Activated CD4-positive, alpha-beta T cell treated with anti-CD3 and anti-CD28 coated beads for 4 hours (primary cell): ENCODE data around the gene UGT1A4.

ENCODE experiments used
- DNase-seq, 2 donors: peaks; one replicate each; pipeline ENCODE4 v3.0.0-alpha.2; 2020

The UGT1A4 gene

DNA sequence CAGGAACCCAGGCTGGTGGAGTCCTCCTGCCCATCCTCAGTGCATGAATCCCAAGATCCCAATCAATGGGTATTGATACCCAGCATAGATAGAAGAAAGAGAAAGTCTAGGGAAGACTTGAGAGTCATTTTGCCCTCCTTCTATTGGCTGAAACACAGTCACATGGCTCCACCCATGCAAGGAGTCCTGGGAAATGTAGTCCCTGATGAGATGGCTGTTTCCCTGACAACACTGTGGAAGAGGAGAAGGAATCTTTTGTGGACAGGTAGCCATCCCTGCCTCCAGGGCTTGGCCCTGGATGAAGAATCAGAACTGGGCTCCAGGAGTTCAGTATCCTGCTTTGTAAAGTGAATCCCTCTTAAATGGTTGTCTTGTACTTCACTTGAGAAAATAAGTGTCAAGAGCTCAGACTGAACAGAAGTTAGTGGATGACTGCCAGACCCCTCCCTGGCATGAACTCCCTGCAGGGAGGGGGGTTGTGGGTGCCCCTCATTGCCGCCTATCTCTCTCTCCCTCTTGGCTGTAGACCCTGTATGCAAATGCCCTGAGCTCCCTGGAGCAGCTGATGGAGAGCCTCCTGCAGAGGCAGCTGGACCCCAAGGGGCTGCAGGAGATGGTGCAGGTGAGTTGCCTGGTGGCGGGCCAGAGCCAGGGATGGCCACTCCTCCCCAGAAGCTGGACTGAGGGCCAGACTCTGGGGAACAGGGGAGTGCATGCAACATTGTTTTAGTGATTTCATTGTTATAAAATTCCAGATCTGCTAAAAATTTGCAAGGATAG lies 95.7 kb downstream of the UGT1A4 start:
- DNase-seq: no peak

DNA sequence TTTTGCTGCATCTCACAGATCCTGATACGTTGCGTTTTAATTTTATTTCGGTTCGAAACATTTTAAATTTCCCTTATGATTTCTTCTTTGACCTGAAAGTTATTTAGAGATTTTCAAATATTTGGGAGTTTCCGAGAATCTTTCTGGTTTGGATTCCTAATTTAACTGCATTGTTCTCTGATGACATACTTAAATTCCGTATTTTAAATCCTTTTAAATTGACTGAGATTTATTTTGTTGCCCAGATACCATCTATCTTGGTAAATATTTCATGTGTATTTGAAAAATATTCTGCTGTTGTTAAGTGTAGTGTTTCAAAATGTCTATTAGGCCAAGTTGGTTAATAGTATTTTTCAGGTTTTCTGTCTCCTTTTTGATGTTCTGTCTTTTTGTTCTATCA lies 97.3 kb downstream of the UGT1A4 start:
- no peak for DNase-seq

- DNase-seq: no peak
These were observed 97.8 kb downstream of the UGT1A4 start for GRCh38 chr2:233816334-233816733.

GRCh38 chr2:233816771-233817170 lies 98.2 kb downstream of the UGT1A4 start:
- no peak for DNase-seq

- DNase-seq: no peak
These were observed 98.9 kb downstream of the UGT1A4 start for GRCh38 chr2:233817361-233817911.

DNA sequence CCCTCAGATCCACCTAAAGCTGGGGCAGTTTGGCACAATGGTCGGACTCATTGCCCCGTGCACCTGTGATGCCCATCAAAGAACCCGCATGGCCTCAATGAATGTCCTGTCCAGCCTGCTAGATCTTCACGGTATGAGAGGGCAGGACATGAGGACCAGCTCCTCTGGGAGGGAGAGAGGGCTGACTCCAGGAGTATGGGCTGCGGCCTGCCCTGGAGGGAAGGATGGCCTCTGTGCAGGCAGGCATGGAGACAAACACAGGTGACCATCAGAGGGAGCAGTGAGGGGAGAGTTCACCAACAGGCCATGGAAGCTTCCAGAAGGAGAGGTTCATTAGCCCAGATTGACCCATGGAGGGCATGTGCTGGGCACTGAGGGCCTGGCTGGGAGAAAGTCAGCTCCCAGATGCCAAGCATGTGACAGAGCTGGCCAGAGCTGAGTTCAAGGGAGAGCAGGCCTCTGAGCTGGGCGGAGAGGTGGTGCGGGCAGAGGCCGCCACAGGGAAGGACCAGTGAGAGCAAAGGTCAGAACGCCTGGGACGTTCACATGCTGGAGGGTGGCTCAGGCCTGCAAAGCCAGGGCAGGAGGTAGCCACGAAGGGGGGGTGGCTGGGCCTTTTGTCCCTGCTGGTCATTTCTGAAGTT lies 99.6 kb downstream of the UGT1A4 start:
- no peak for DNase-seq

DNA sequence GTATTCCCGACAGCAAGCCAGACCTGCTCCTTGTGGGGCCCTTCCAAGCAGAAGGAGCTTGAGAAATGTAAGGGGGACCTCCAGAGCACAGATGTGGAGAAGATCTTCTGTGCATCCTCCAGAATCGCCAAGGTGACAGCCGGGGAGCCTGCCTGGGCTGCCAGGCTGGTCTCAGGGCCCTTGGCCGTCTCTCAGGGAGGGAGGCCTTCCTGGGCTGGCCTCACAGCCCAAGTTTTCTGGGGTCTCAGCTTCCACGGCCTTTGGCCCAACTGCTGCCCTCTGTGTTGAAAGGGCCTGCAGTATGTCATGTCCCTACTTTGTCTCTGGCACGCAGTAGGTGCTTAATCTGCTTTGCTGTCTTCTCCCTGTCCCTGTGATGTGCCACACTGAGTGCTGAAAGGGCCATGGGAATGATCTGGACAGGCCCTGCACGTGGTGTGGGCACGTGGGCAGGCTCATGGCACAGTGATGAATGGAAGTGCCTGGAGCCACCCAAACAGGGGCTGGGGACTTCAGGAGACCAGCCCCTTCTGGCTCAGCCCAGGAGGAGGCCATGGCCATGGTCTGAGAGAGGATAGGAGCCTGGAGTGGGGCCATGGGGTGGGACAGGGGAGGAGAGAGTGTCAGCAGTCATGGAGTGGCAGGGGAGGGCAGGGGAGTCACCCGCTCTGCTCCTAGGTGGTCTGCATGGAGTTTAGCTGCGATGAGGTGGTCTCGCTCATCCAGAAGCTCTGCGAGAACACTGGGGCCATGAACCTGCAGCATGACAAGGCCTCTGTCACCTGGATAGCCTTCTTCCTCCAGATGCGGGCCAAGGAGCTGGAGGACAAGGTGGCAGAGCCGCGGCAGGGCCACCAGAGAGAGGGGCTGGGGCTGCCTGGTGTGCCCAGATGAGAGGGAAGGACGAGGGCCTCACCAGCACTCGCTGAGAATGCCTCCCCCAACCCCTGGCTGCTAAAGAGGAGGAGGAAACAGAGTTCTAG lies 100.4 kb downstream of the UGT1A4 start:
- DNase-seq: no peak

GRCh38 chr2:233819884-233820773 lies 101.6 kb downstream of the UGT1A4 start:
- no peak for DNase-seq

- DNase-seq: no peak
These were observed 102.2 kb downstream of the UGT1A4 start for GRCh38 chr2:233820774-233821105.

GRCh38 chr2:233821196-233821595 lies 102.7 kb downstream of the UGT1A4 start:
- DNase-seq: no peak

DNA sequence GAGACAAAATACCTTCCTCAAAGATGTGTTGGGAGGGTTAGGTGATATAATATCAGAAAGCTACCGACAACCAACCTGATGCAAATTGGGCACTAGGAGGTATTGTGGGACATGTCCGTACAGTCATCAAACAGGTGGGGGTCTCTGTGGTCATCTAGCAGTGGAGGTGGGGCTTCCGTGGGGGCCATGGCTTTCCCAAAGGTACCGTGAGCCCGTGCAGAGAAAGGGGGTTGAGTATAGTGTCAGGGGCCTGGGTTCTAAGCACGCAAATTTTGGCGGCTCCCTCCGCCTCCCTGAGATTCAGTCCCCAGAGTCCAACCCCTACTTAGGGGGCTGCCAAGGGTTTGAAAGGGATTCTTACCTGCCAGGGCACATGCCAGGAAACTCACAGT lies 103.2 kb downstream of the UGT1A4 start:
- DNase-seq: no peak

GRCh38 chr2:233822101-233822771 lies 103.7 kb downstream of the UGT1A4 start:
- DNase-seq: no peak
